ENCODE measurements around the gene MRPS31. TPM values are rescaled to one million over a fixed set of nuclear protein-coding genes. Genes with fewer than 3 reads are reported as not detected.

The MRPS31 gene
- total and polyA plus RNA-seq, 2 donors from 2014 or later, result 24.3 to 47.3 TPM

- intact Hi-C loops (cut with DNase I), result no loop called here
- Histone ChIP-seq H3K9me3 (ENCODE audit: control insufficient read depth in 2 of 3, insufficient read depth in 1 of 3, low read length in 3 of 3) (no peaks in the 10 kb centered on the region), H3K36me3 (ENCODE audit: control insufficient read depth in 2 of 3, insufficient read depth in 3 of 3, low read length in 3 of 3) (no peaks in the 10 kb centered on the region), H3K27ac (ENCODE audit: low read depth in 2 of 2, low read length in 2 of 2) (no peak overlapping the region), H3K4me3 (ENCODE audit: low read length in 3 of 3) (no peak overlapping the region), H3K9ac (ENCODE audit: low read length in 3 of 3) (no peak overlapping the region), H3K27me3 (ENCODE audit: control insufficient read depth, insufficient read depth, low read length) (no peaks in the 10 kb centered on the region), H3K4me1 (ENCODE audit: control insufficient read depth in 2 of 3, insufficient read depth in 2 of 3, low read depth in 1 of 3, low read length in 3 of 3) (peaks cover 0 to 4% (median 0%) of the 10 kb centered on the region in 3 donors)
- TF ChIP-seq, protein P1, sequence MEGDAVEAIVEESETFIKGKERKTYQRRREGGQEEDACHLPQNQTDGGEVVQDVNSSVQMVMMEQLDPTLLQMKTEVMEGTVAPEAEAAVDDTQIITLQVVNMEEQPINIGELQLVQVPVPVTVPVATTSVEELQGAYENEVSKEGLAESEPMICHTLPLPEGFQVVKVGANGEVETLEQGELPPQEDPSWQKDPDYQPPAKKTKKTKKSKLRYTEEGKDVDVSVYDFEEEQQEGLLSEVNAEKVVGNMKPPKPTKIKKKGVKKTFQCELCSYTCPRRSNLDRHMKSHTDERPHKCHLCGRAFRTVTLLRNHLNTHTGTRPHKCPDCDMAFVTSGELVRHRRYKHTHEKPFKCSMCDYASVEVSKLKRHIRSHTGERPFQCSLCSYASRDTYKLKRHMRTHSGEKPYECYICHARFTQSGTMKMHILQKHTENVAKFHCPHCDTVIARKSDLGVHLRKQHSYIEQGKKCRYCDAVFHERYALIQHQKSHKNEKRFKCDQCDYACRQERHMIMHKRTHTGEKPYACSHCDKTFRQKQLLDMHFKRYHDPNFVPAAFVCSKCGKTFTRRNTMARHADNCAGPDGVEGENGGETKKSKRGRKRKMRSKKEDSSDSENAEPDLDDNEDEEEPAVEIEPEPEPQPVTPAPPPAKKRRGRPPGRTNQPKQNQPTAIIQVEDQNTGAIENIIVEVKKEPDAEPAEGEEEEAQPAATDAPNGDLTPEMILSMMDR (IDR thresholded peaks at IDR 0.05; ENCODE audit: borderline replicate concordance, extremely low read depth, insufficient read depth), result no peak
- no peak for FAIRE-seq
- no peak for DNase-seq
Measured at GRCh38 chr13:40679480-40679985, 91.5 kb downstream of the MRPS31 start.

Small RNA genes lying within 50 kb of the gene (microRNA-seq; reads per million reads assigned to microRNA genes)
- gene MIR320D1 (not detected), gene MIR621 (not detected)

Other genes starting within 250 kb of the MRPS31 start
- 54.6 TPM for gene FOXO1, start 104.5 kb downstream of the MRPS31 start, total RNA-seq
- 8.6 TPM for gene FOXO1, start 104.5 kb downstream of the MRPS31 start, polyA plus RNA-seq (ENCODE audit: insufficient read depth, low read depth, low replicate concordance)
- 7.7 TPM for gene SLC25A15, start 18.4 kb upstream of the MRPS31 start, total RNA-seq
- gene SLC25A15, start 18.4 kb upstream of the MRPS31 start, polyA plus RNA-seq (ENCODE audit: insufficient read depth, low read depth, low replicate concordance), result 5.4 TPM
- gene ELF1, start 248.1 kb upstream of the MRPS31 start, total RNA-seq, result 95.1 TPM
- 12.0 TPM for gene ELF1, start 248.1 kb upstream of the MRPS31 start, polyA plus RNA-seq (ENCODE audit: insufficient read depth, low read depth, low replicate concordance)